Colonic mucosa (tissue), 4 donors: ENCODE results near the gene CHCHD5. TPM values are rescaled to one million over a fixed set of nuclear protein-coding genes. Genes with fewer than 3 reads are reported as not detected.

ENCODE experiments used
- DNase-seq: peaks from one replicate; pipeline ENCODE4 v3.0.0-alpha.2; 2020
- H3K27ac ChIP-seq: fragments of 200-600 bp; one replicate; pipeline ENCODE4 v1.8.0; 2021
- H3K27me3 ChIP-seq: fragments of 200-600 bp; one replicate; pipeline ENCODE4 v1.8.0; 2021
- H3K36me3 ChIP-seq: fragments of 200-600 bp; one replicate; pipeline ENCODE4 v1.8.0; 2021
- H3K4me1 ChIP-seq: fragments of 200-600 bp; one replicate; pipeline ENCODE4 v1.8.0; 2021; ENCODE audit warnings: mild to moderate bottlenecking
- H3K4me3 ChIP-seq: fragments of 200-600 bp; one replicate; pipeline ENCODE4 v1.8.0; 2021
- H3K9ac ChIP-seq, 2 donors: one replicate each; pipeline ENCODE4 v1.7.0; 2013; ENCODE audit warnings: control low read depth in 2 of 2, low read depth in 2 of 2, low read length in 2 of 2
- H3K9me3 ChIP-seq: fragments of 200-600 bp; one replicate; pipeline ENCODE4 v1.8.0; 2021
- CTCF ChIP-seq: fragments of 200-600 bp; IDR thresholded peaks from one replicate; pipeline ENCODE4 v1.8.0; 2022; ENCODE audit warnings: antibody characterized with exemption, mild to moderate bottlenecking
- intact Hi-C: fragments of 100-400 bp; cut with DNase I; formaldehyde crosslinking; loops from one replicate; pipeline ENCODE4 v1.14.1; 2022
- total RNA-seq, 2 donors: library from RNA; stranded (reverse); fragmentation: NEBNext Ultra II Directional in 1 of 2; extraction: Animal tissue kit (Norgen Biotek cat#: 25700) in 1 of 2; gene quantifications; one replicate each; pipeline ENCODE4 v1.2.1, GENCODE V29; 2021
- donor health status: healthy.
- donor health status: DM: no; HTN: no; CAD: no.
- donor health status: DM: no; HTN: no; CAD: no.

The CHCHD5 gene
- total RNA-seq, 2 donors from 2014 or later = 27.0 to 39.5 TPM

GRCh38 chr2:112588611-112589045 lies 4.2 kb downstream of the CHCHD5 start:
- no peak overlapping the region for H3K27ac ChIP-seq
- intact Hi-C loops = no loop called here
- no peak for DNase-seq

GRCh38 chr2:112591413-112591812 lies 7.0 kb downstream of the CHCHD5 start:
- DNase-seq = no peak
- Histone ChIP-seq H3K27me3 (no peaks in the 10 kb centered on the region), H3K36me3 (no peaks in the 10 kb centered on the region), H3K27ac (no peak overlapping the region), H3K9me3 (no peaks in the 10 kb centered on the region), H3K4me1 (no peaks in the 10 kb centered on the region), H3K9ac (no peak overlapping the region), H3K4me3 (no peak overlapping the region)
- no peak for TF ChIP-seq CTCF
- intact Hi-C loops = no loop called here

More at GRCh38 chr2:112588611-112589045, 4.2 kb downstream of the CHCHD5 start:
- no peaks in the 10 kb centered on the region for H3K9me3 ChIP-seq
- H3K27me3 ChIP-seq = no peaks in the 10 kb centered on the region
- no peak overlapping the region for H3K4me3 ChIP-seq
- no peaks in the 10 kb centered on the region for H3K36me3 ChIP-seq
- TF ChIP-seq CTCF = no peak
- H3K4me1 ChIP-seq = no peaks in the 10 kb centered on the region
- H3K9ac ChIP-seq = no peak overlapping the region

- Histone ChIP-seq H3K9me3 (no peaks in the 10 kb centered on the region), H3K4me1 (no peaks in the 10 kb centered on the region), H3K27ac (no peak overlapping the region), H3K4me3 (no peak overlapping the region), H3K36me3 (no peaks in the 10 kb centered on the region), H3K9ac (no peak overlapping the region), H3K27me3 (no peaks in the 10 kb centered on the region)
- TF ChIP-seq CTCF = no peak
- intact Hi-C loops = no loop called here
- no peak for DNase-seq
Observed at GRCh38 chr2:112593736-112594135, 9.3 kb downstream of the CHCHD5 start.

- H3K27me3 ChIP-seq = no peaks in the 10 kb centered on the region
- intact Hi-C loops = no loop called here
- H3K9ac ChIP-seq = no peak overlapping the region
- no peak overlapping the region for H3K4me3 ChIP-seq
- no peak for DNase-seq
- no peaks in the 10 kb centered on the region for H3K4me1 ChIP-seq
- no peaks in the 10 kb centered on the region for H3K36me3 ChIP-seq
- TF ChIP-seq CTCF = no peak
- H3K9me3 ChIP-seq = no peaks in the 10 kb centered on the region
- no peak overlapping the region for H3K27ac ChIP-seq
Observed at GRCh38 chr2:112597537-112598322, 13.3 kb downstream of the CHCHD5 start.

GRCh38 chr2:112600634-112601033 lies 16.2 kb downstream of the CHCHD5 start:
- Histone ChIP-seq H3K27ac (no peak overlapping the region), H3K27me3 (no peaks in the 10 kb centered on the region), H3K4me3 (no peak overlapping the region), H3K9ac (no peak overlapping the region), H3K36me3 (no peaks in the 10 kb centered on the region), H3K4me1 (no peaks in the 10 kb centered on the region), H3K9me3 (no peaks in the 10 kb centered on the region)
- no peak for TF ChIP-seq CTCF
- no peak for DNase-seq
- intact Hi-C loops = loop anchor here (2.0 to 10.0 kb wide), 2 partner anchors 126 to 344 kb away; no protein-coding TSS in a partner anchor
